ENCODE measurements around the gene VPS9D1.

- TF ChIP-seq CTCF (IDR thresholded peaks at IDR 0.05; ENCODE audit: poor library complexity, severe bottlenecking) (no peak), EZH2 (IDR thresholded peaks at IDR 0.05; ENCODE audit: borderline replicate concordance, insufficient read depth, low read length, poor library complexity, severe bottlenecking) (no peak)
Measured at GRCh38 chr16:89686520-89687091, 34.1 kb downstream of the VPS9D1 start, which contains the start of gene CDK10.

Measured in neural cell (in vitro differentiated cells).